Stomach (tissue), 9 donors: Measurements from ENCODE around the gene FPR1. TPM values are rescaled to one million over a fixed set of nuclear protein-coding genes. Genes with fewer than 3 reads are reported as not detected.

Experiments
- DNase-seq, 2 donors: peaks; one replicate each; pipeline versions ENCODE4 v3.0.0 to v3.0.0-alpha.2; 2013 to 2019
- H3K27ac ChIP-seq, 5 donors: fragments of 200-600 bp in 4 of 5; sonication (generic) in 4 of 5; one replicate each; pipeline ENCODE4 v1.5.1; 2013 to 2019; ENCODE audit warnings: mild to moderate bottlenecking in 1 of 5, moderate library complexity in 1 of 5
- H3K27me3 ChIP-seq, 3 donors: fragments of 200-600 bp; sonication (generic); one replicate each; pipeline ENCODE4 v1.5.1; 2017 to 2019; ENCODE audit warnings: mixed run types in 1 of 3
- H3K36me3 ChIP-seq, 4 donors: fragments of 200-600 bp; sonication (generic); 1 replicate in 3 of 4; 2 replicates in 1 of 4; pipeline ENCODE4 v1.5.1; 2016 to 2019
- H3K4me1 ChIP-seq, 4 donors: fragments of 200-600 bp; sonication (generic); one replicate each; pipeline ENCODE4 v1.5.1; 2016 to 2019
- H3K4me3 ChIP-seq, 4 donors: fragments of 200-600 bp; sonication (generic) in 3 of 4; one replicate each; pipeline ENCODE4 v1.5.1; 2016 to 2019; ENCODE audit warnings: mild to moderate bottlenecking in 1 of 4
- H3K9me3 ChIP-seq, 4 donors: fragments of 200-600 bp; sonication (generic); one replicate each; pipeline ENCODE4 v1.5.1; 2016 to 2019
- EP300 ChIP-seq: sonication (generic); formaldehyde crosslinking; IDR thresholded peaks from one replicate; pipeline ENCODE4 v1.6.1; 2017; ENCODE audit warnings: antibody characterized with exemption
- POLR2A ChIP-seq, 4 donors: fragments of 450-650 bp; IDR thresholded peaks; one replicate each; pipeline ENCODE4 v1.6.1; 2016; ENCODE audit warnings: antibody characterized with exemption in 4 of 4, control low read depth in 2 of 4, mild to moderate bottlenecking in 1 of 4, moderate library complexity in 1 of 4
- POLR2AphosphoS5 ChIP-seq, 3 donors: sonication (generic); formaldehyde crosslinking; IDR thresholded peaks; one replicate each; pipeline ENCODE4 v1.6.1; 2016; ENCODE audit warnings: antibody characterized with exemption in 3 of 3
- WGBS, 5 donors: extraction: QIAGEN DNeasy Blood & Tissue Kit in 3 of 5; methylation state at CpG; one replicate each; pipeline versions ENCODE4 v1.1.5 to v1.1.7; 2013 to 2018; 5-methylcytosine and 5-hydroxymethylcytosine counted together
- intact Hi-C: fragments of 100-400 bp; cut with DNase I; formaldehyde crosslinking; loops from one replicate; pipeline ENCODE4 v1.15.1; 2023; ENCODE audit warnings: low total_unique reads
- polyA plus RNA-seq, 3 donors: library from polyadenylated mRNA; stranded (reverse); fragments of 200-250 nt; gene quantifications; one replicate each; pipeline ENCODE4 v1.2.3, GENCODE V29; 2013
- total RNA-seq, 5 donors: library from RNA; depleted of rRNA; stranded (reverse); fragments of >200 nt; gene quantifications; one replicate each; pipeline versions ENCODE4 v1.1.0 to v1.2.3, GENCODE V29; 2014 to 2016
- TF ChIP-seq, protein P1 (sequence below), 7 experiments: fragments of 450-650 bp in 4 of 7; fragments of 200-600 bp in 3 of 7; sonication (generic) in 3 of 7; IDR thresholded peaks; one replicate each; pipeline ENCODE4 v1.5.1; 2016 to 2019; ENCODE audit warnings: antibody characterized with exemption in 7 of 7, control low read depth in 2 of 7, mild to moderate bottlenecking in 1 of 7
- donor health status: healthy with polysubstance abuse.
- donor health status: Bipolar disorder and iron deficiency.
- donor health status: healthy.

FPR1 gene
- total and polyA plus RNA-seq, 8 donors: 1.7 to 10.5 (median 7.5) TPM; not detected in 1

- Histone ChIP-seq H3K4me1 (no peaks in the 10 kb centered on the region), H3K27me3 (peaks cover 0 to 24% (median 4%) of the 10 kb centered on the region in 3 donors), H3K4me3 (no peak overlapping the region), H3K9me3 (peaks cover 0 to 4% (median 0%) of the 10 kb centered on the region in 4 donors), H3K27ac (peak overlapping the region in 2 of 5 donors; percentile 28 to 43), H3K36me3 (no peaks in the 10 kb centered on the region)
- intact Hi-C loops: loop anchor here (10.0 kb wide), 1 partner anchor 90 kb away; no protein-coding TSS in a partner anchor
- DNase-seq: no peak
- 49 to 55% (median 50%) methylated on average over 5 of the region's 5 CpGs for WGBS, 5 donors
- TF ChIP-seq POLR2AphosphoS5 (IDR thresholded peaks at IDR 0.05): no peak
- TF ChIP-seq POLR2A (IDR thresholded peaks at IDR 0.05): no peak
- TF ChIP-seq EP300: no peak
- TF ChIP-seq, protein P1, sequence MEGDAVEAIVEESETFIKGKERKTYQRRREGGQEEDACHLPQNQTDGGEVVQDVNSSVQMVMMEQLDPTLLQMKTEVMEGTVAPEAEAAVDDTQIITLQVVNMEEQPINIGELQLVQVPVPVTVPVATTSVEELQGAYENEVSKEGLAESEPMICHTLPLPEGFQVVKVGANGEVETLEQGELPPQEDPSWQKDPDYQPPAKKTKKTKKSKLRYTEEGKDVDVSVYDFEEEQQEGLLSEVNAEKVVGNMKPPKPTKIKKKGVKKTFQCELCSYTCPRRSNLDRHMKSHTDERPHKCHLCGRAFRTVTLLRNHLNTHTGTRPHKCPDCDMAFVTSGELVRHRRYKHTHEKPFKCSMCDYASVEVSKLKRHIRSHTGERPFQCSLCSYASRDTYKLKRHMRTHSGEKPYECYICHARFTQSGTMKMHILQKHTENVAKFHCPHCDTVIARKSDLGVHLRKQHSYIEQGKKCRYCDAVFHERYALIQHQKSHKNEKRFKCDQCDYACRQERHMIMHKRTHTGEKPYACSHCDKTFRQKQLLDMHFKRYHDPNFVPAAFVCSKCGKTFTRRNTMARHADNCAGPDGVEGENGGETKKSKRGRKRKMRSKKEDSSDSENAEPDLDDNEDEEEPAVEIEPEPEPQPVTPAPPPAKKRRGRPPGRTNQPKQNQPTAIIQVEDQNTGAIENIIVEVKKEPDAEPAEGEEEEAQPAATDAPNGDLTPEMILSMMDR (IDR thresholded peaks at IDR 0.05): no peak
Observed at GRCh38 chr19:51765086-51765485, 13.4 kb upstream of the FPR1 start.

DNA sequence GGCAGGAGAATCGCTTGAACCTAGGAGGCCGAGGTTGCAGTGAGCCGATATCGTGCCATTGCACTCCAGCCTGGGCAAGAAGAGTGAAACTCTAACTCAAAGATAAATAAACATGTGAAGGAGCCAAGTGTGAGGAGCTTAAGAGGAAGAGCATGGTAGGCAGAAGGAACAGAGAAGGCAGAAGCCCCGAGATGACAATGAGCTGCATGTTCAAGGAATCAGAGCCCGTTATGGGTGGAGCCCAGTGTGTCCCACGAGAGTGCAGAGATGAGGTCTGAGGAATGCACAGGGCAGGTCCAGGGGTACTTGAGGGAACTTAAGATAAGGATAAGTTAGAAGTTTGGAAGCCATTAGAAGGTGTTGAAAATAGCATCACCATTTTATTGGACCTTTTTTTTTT is 10.0 kb upstream of the FPR1 start:
- WGBS, 5 donors: 81 to 87% (median 83%) methylated on average over 7 of the region's 7 CpGs

GRCh38 chr19:51760697-51761356 is 9.1 kb upstream of the FPR1 start, which contains the start of gene FPR2:
Gene FPR2 (plus strand): TSS chr19:51761180. CDS start chr19:51768659, 7,479 bp downstream.
- intact Hi-C loops: loop anchor here (10.0 kb wide), 1 partner anchor 86 kb away; no protein-coding TSS in a partner anchor
- no peak for DNase-seq
- H3K27ac ChIP-seq: peak within 1 kb of the TSS in 2 of 5 donors; percentile 12 to 54
- H3K27me3 ChIP-seq: peaks cover 0 to 27% (median 4%) of the 10 kb centered on the region in 3 donors
- H3K4me1 ChIP-seq: no peaks in the 10 kb centered on the region
- H3K9me3 ChIP-seq: peaks cover 0 to 4% (median under 1%) of the 10 kb centered on the region in 4 donors
- WGBS, 5 donors: 50 to 74% (median 61%) methylated on average over 8 of the region's 8 CpGs
- TF ChIP-seq, protein P1 (IDR thresholded peaks at IDR 0.05): no peak
- TF ChIP-seq POLR2A (IDR thresholded peaks at IDR 0.05) (no peak), EP300 (no peak), POLR2AphosphoS5 (IDR thresholded peaks at IDR 0.05) (no peak)
- peak within 1 kb of the TSS in 1 of 4 donors; percentile 1 for H3K4me3 ChIP-seq
- H3K36me3 ChIP-seq: no peaks in the 10 kb centered on the region

More for the DNA sequence above, 10.0 kb upstream of the FPR1 start:
- H3K9me3 ChIP-seq: peaks cover 0 to 4% (median 0%) of the 10 kb centered on the region in 4 donors
- H3K4me3 ChIP-seq: peak overlapping the region in 1 of 4 donors; percentile 1
- H3K27ac ChIP-seq: peak overlapping the region in 2 of 5 donors; percentile 10 to 54
- no peaks in the 10 kb centered on the region for H3K36me3 ChIP-seq
- H3K4me1 ChIP-seq: no peaks in the 10 kb centered on the region
- H3K27me3 ChIP-seq: peaks cover 0 to 25% (median 4%) of the 10 kb centered on the region in 3 donors
- TF ChIP-seq POLR2AphosphoS5 (IDR thresholded peaks at IDR 0.05): no peak
- intact Hi-C loops: loop anchor here (10.0 kb wide), 1 partner anchor 87 kb away; no protein-coding TSS in a partner anchor
- DNase-seq: no peak

DNA sequence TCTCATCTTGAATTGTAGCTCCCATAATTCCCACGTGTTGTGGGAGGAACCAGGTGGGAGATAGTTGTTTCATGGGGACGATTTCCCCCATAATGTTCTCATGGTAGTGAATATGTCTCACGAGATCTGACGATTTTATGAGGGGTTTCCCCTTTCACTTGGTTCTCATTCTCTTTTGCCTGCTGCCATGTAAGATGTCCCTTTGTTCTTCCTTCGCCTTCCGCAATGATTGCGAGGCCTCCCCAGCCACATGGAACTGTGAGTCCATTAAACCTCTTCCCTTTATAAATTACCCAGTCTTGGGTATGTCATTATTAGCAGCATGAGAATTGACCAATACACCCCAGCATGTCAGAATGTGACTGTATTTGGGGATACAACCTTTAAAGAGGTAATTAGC is 3.9 kb upstream of the FPR1 start:
- peak overlapping the region in 1 of 5 donors; percentile 70 for H3K27ac ChIP-seq
- H3K9me3 ChIP-seq: peaks cover 0 to 6% (median 2%) of the 10 kb centered on the region in 4 donors
- TF ChIP-seq POLR2AphosphoS5 (IDR thresholded peaks at IDR 0.05) (no peak), POLR2A (IDR thresholded peaks at IDR 0.05) (no peak), EP300 (no peak)
- TF ChIP-seq, protein P1 (IDR thresholded peaks at IDR 0.05): no peak
- no peak overlapping the region for H3K4me3 ChIP-seq
- 84 to 88% (median 86%) methylated on average over 7 of the region's 7 CpGs for whole genome bisulfite sequencing, 5 donors
- DNase-seq: no peak
- H3K4me1 ChIP-seq: no peaks in the 10 kb centered on the region
- no peaks in the 10 kb centered on the region for H3K36me3 ChIP-seq
- peaks cover 0 to 13% (median 0%) of the 10 kb centered on the region in 3 donors for H3K27me3 ChIP-seq
- intact Hi-C loops: no loop called here
